Measurements from ENCODE around the gene OR2AE1.
A peak's percentile ranks its signal among the peaks of the same experiment; 100 is the strongest.
"Not testable (repeated sequence)": the region's sequence is repeated elsewhere in the genome, so short reads cannot be mapped to it uniquely, and the experiment has no call there.

Gene OR2AE1, protein sequence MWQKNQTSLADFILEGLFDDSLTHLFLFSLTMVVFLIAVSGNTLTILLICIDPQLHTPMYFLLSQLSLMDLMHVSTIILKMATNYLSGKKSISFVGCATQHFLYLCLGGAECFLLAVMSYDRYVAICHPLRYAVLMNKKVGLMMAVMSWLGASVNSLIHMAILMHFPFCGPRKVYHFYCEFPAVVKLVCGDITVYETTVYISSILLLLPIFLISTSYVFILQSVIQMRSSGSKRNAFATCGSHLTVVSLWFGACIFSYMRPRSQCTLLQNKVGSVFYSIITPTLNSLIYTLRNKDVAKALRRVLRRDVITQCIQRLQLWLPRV
- 0.19 to 0.28 (median 0.27) reads per million in 3 experiments for total RNA-seq

DNA sequence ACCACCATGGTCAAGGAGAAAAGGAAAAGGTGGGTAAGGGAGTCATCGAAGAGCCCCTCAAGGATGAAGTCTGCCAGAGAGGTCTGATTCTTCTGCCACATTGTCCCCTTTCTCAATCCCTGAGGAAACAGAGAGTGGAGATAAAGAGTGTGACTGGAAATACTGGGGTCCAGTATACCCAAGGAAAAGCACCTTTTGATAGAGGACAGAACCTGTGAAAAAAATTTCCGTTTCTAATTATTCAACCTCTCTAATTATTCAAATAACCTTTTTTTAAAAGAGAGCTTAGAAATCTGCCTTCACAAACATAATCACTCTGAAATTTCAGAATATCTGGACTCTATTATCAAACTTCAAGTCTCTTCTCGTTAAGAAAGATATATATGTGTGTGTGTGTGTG lies at the start of gene OR2AE1:
TSS of gene OR2AE1 (minus strand) at position 101 of the 400 bp plus-strand sequence. CDS start at position 101, 0 bp downstream.
- no peak for DNase-seq

DNA sequence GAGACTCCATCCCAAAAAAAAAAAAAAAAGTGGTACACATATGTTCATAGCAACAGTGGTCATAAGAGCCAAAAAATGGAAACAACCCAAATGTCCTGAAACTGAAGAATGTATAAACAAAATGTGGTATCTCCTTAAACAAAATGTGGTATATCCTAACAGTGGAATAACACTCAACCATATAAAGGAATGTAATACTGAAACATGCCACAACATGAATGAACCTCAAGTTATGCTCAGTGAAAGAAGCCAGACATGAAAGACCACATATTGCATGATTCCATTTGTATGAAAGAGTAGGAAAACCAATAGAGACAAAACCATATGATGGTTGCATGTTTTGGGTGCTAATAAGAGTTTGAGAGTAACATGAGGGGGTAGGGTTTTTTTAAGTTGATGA lies 49.5 kb upstream of the OR2AE1 start:
- DNase-seq: no peak

DNA sequence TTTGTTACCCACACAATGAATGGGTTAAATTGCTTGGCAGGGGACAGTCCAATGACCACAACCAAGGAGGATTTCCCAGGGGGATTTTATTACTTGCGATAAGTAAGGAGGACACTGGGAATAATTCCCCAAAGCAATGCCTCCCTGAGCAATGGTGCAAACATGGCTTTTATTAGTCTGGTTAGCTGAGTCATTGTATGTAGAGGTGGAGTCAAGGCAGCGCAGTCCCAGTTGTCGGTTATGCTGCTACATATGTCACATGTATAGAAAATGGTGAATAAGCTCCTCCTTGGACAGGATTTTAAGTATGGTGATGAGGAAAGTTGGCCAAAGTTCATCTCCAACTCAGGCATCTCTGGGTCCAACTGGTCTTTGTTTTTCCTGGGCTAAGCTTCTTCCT lies 46.4 kb upstream of the OR2AE1 start:
- DNase-seq: no peak

DNA sequence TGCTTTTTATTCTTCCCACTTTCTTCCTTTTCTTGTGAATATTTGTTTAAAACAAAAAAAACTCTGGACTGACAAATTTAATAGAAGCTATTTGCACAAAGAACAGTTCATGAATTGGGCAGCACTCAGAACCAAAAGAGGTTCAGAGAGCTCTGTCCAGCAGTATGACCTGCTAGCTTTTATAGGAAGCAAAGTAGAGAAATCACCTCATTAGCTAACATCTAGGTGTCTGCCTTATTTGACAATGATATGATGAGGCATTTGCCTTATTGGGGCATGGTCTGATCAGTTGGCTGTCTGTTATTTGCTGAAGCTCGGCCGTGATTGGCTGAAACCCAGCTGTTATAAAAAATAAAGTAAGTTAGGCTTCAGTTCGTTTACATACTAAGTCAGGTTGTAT lies 43.3 kb upstream of the OR2AE1 start:
- no peak for DNase-seq

DNA sequence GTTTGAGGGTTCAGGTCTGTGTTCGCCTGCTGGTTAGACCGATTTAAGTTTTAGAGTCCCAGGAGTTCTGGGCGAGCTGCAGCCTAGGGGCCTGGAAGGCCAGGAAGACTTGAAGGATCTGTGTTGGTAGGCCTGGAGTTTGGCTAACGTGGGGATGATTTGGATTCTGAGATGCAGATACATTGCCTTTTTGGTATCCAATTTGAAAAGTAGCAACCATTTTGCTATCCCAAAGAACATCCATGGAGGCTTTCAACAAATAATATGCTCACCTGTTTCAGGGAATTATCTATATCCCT lies 42.9 kb upstream of the OR2AE1 start:
- no peak for DNase-seq

DNA sequence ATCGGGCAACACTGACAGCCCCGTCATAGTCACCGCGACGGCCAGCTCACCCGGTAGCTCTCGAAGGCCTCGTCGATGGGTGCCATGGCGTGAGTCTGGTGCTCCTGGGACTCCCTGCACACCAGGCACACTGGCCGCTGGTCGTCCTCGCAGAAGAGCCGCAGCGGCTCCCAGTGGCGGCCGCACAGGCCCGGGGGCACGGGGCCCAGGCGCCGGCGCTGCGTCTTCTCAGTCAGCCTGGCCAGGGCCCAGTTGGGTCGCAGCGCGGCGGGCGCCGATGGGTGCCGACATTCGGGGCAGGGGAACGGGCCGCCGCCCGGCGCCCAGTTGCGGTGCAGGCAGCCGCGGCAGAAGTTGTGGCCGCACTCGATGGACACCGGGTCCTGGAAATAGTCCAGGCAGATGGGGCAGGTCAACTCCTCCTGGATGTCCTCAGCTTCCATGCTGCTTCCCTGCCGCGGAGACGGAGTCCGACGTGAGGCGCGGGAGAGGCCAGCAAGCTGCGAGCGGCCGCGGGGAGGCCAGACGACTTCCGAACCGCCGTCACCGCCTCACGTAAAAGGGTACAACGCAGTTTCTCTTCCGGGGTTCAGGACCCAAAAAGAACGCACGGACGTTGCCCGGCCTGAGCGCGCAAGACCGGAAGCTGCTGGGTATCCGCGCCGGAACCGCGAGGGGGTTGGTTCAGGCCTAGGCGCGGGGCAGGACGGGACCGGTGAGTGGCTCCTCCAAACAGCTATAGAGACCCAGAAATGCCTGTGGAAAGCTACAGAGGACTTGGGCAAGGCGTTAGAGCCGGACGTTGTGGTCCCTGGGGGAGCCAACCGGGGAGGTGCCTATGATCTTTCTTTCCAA lies 42.4 kb upstream of the OR2AE1 start, which contains the start of gene TRIM4:
TSS of gene TRIM4 (minus strand) at position 572 of the 855 bp plus-strand sequence. CDS start at position 443, 129 bp downstream.
- DNase-seq: peak; percentile 89

DNA sequence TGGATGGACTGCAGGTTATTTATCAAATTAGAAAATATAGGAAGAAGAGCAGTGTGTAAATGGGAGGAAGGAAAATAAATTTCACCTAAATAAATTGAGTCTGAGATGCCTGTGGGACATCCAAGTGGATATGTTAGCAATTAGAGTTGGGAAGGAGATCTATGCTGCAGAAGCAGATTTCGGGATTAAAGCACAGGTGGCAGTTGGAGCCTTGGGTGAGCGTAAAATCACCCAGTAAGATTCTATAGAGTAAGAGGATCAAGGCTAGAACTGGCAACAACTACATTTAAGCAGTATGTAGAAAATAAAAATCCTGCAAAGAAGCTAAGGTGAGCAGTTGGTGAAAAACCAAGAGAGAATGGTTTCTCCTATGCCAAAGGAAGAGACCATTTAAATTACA lies 34.1 kb upstream of the OR2AE1 start:
- DNase-seq: no peak

DNA sequence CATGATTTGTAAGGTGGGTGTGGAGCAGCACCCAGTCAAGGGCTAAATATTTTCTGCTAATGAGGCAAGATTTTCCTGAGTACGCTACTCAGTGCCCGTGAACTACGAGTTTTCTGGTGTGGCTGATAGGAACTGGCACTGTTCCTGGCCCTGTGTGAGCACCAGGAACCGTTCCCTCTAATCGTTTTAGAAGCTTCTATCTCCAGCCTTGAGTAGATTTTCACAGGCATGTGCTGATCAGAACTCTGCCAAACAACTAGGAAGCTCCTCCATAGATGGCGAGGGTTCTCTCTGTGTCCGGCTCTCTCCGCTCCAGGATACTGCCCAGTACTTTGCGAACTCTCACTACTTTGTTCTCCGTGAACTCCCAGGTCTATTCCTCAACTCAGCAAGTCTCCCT lies 24.7 kb upstream of the OR2AE1 start:
- no peak for DNase-seq

DNA sequence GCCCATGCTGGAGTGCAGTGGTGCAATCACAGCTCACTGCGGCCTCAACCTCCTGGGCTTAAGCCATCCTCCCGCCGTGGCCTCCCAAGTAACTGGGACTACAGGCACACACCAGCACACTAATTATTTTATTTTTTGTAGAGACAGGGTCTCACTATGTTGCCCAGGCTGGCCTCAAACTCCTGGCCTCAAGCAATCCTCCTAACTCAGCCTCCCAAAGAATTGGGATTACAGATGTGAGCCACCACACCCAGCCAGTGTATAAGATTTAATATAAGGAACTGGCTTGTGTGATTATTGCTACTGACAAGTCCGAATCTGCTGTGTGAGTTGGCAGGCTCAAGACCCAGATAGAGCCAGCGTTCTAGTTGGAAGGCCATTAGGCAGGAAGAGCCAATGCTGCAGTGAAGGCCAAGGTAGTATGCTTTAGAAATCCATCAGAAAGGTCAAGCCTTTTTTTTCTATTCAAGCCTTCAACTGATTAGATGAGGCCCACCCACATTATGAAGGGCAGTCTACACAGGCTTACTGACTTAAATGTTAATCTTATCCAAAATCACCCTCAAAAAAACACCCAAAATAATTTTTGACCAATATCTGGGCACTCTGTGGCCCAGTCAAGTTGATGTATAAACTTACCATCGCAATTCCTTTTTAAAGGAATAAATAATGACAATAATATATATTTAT lies 23.1 kb upstream of the OR2AE1 start:
- no peak for DNase-seq

DNA sequence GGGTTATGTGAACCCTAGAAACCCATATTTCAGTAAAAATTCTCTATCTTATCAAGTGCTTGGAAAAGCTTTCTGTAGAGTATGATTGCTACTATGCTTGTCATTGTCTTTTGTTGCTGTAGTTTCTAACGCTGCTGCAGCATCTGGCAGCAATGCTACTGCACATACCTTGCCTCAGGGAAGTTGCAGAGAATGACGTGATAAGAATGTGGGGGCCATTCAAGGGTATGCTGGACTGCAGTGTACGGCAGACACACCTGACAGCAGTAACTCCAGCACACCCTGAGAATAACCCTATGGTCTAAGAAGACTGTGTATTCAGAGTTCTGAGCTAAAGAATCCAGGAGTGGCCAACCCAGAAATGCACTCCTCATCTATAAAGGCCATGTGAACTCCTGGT lies 22.0 kb upstream of the OR2AE1 start:
- no peak for DNase-seq

DNA sequence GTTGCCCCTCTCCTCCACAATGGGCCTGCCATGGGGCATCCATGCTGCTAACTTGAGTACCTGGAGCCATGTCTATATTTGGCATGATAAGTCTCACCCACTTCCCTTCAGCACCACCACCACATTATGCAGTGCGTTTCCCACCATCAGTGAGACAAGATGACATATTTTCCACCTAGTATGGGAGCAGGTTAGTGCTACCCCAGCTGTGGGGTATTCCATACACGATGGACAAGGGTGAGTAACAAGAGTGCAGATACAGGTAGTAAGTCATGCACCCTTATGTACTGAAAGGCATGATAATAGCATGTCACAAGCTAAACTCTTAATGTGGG lies 21.2 kb upstream of the OR2AE1 start:
- DNase-seq: no peak

DNA sequence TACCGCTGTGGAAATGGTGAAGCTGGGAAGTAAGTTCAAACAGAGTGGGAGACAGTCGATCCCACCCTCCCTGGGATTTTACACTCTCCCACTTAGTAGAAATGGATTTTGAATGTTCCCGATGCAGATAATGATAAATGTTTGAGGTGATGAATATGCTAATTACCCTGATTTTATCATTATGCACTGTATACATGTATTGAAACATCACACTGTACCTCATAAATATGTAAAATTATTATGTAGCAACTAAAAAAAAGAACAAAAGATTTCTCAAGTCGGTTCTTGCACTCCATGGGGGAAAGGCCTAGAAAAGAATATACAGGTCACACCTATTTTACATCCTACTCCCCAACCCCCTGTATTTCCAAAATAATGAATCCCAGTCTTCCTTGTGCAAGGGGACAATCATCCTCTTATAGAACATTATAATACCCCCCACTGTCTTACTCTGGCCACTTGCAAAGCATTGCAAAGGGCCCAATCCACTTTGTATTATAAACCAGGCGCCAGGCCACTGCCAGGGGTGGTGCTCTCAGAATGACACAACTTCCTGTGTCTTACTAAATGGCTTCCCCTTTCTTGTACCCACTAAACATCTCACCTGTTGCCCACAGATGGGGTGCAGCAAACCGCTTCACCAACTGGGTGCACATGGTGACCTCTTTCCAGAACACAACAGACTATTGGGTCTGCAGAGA lies 20.6 kb upstream of the OR2AE1 start:
- no peak for DNase-seq

DNA sequence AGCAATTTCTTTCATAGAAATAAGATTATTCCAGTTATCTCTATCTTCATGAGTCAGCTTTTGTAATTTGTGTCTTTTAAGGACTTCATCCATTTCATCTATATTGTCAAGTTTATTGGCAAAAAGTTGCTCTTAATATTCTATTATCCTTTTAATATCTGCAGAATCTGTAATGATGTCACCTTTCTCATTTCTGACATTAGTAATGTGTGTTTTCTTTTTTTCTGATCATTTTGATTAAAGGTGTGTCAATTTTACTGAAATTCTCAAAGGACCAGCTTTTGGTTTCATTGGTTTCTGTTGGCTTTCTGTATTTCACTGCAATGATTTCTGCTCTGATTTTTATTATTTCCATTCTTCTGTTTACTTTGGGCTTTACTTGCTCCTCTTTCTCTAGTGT lies 17.9 kb upstream of the OR2AE1 start:
- no peak for DNase-seq

DNA sequence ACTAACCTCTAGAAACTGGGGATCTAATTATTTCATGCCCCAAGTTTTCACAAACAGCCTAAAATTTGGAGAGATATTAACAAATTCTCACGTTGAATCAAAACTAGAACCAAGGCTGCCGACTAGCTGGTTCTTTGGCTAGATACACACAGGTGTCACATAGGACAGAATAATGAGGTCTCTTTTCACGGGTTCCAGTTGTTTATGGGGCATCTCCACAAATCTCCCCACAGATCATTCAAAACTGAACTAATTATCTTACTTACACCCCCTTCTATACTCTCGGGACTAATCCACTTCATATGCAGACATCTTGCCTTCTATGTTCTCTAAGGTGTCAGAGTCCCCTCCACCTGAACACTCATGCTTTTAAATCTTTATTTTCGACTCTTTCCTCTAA lies 16.4 kb upstream of the OR2AE1 start:
- no peak for DNase-seq

DNA sequence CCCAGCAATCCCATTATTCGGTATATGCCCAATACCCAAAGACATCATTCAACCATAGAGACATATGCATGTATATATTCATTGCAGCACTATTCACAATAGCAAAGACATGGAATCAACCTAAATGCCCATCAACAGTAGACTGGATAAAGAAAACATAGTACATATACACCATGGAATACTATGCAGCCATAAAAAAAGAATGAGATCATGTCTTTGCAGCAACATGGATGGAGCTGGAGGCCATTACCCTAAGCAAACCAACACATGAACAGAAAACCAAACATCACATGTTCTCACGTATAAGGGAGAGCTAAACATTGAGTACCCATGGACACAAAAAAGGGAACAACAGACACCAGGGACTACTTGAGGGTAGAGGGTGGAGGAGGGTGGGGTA lies 13.5 kb upstream of the OR2AE1 start:
- not testable (repeated sequence) for DNase-seq

DNA sequence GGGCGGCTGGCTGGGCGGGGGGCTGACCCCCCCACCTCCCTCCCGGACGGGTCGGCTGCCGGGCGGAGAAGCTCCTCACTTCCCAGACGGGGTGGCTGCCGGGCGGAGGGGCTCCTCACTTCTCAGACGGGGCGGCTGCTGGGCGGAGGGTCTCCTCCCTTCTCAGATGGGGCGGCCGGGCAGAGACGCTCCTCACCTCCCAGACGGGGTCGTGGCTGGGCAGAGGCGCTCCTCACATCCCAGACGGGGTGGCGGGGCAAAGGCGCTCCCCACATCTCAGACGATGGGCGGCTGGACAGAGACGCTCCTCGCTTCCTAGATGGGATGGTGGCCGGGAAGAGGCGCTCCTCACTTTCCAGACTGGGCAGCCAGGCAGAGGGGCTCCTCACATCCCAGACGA lies 11.5 kb upstream of the OR2AE1 start:
- not testable (repeated sequence) for DNase-seq

DNA sequence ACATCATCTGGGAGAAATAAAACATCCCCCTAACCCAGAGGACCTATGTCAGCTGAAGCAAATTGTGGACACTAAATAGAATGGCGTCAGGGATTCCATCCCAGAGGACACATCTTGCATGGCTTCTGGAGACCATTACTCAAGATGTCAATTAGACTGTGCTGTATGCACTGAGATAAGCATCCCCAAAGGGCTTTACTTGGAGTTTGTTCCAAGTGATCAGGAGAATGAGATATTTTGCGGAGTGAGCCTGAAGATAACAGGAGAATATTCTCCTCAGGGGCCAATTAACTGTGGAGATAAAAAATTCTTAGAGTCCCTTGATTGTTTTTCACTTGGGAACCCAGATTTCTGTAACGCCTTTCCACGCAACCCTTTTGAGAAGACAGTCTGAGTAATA lies 4.5 kb upstream of the OR2AE1 start:
- DNase-seq: no peak

DNA sequence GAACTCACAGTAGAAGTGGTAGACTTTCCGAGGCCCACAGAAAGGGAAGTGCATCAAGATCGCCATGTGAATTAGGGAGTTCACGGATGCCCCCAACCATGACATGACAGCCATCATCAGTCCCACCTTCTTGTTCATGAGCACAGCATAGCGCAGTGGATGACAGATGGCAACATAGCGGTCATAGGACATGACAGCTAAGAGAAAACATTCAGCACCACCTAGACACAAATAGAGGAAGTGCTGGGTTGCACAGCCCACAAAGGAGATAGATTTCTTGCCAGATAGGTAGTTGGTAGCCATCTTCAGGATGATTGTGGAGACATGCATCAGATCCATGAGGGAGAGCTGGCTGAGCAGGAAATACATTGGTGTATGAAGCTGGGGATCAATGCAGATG lies 342 bp downstream of the OR2AE1 start:
- DNase-seq: no peak

DNA sequence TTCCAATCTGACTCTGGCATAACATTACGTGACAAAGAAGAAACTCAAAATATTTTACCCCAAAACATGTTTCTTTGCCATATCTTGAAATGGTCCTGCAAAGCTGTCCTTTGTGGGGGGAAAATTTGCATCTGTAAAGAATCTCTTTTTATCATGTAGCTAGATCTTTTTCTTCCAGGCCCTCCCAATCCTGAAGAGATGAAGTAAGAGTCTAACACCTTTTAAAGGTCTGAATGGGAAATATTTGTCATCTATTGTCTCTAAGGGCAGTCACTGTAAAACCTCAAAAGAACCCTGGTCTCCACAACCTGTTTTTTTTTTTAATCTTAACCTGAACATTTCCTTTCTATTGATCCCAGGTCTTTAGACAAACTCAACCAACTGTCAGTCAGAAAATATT lies 8.6 kb downstream of the OR2AE1 start:
- DNase-seq: no peak

DNA sequence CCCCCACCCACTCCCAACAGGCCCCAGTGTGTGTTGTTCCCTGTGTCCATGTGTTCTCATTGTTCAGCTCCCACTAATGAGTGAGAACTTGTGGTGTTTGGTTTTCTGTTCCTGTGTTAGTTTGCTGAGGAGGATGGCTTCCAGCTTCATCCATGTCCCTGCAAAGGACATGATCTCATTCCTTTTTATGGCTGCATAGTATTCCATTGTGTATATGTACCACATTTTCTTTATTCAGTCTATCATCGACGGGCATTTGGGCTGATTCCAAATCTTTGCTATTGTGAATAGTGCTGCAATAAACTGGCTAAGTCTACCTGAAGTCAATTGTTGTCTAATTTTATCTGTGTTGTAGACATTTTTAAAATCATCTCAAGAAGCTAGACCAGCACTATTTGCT lies 9.4 kb downstream of the OR2AE1 start:
- not testable (repeated sequence) for DNase-seq

DNA sequence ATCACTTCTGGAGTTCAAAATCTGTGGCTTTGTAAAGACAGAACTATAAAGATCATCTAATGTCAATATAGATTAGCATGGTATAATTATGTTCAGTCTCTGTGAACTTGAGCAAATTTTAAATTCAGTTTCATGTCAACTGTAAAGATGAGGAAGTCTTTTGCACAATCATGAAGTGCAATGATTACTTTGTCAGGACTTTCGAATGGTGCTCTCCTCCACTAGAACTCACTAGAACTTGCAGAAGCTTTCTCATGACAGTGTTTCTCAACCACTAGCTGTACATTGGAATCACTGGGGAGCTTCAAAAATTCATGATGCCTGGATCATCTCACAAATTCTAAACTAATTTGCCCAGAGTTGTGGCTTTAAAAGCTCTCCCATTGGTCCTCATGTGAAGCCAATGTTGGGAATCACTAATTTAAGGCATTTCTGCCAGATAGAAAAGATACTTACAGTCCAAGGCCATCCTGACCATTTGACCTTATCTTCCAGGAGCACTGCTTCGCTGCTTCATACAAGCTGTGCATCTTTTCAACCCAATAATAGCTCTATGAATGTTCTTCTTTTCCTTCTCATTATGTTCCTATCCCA lies 12.9 kb downstream of the OR2AE1 start:
- DNase-seq: no peak

DNA sequence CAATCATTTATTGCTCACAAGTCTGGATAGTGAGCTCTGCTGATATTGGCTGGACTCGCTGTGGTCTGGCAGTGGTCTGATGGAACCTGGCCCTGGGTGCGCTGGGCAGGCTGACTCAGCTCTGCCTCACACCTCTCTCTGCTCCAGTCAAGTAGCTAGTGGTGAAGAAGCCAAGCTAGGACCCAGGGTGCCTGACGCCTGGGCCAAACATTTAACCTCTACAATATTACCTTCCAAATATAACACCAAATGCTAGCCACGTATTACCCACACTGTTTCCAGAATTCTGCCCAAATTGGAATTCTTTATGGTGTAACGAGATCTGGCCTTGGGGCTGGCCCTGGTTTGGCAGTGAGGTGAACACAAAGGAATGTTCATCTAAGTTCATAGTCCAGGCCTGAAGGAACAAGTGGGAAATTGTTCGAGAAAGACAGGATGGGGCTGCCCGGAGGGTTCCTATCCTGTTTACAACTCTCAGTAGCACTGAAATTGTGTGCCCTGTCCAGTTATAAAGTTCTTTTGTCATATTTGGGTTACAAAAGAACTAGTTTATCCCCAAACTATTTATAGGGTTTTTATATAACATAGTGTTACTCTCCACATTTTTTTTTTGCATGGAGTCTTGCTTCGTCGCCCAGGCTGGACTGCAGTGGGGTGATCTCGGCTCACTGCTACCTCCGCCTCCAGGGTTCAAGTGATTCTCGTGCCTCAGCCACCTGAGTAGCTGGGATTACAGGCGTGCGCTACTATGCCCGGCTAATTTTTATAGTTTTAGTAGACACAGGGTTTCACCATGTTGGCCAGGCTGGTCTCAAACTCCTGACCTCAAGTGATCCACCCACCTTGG lies 16.3 kb downstream of the OR2AE1 start:
- DNase-seq: no peak
